GM19025 (cell line): ENCODE measurements around the gene LHFPL6.

Experiments
- ATAC-seq: cut with Tn5 transposase; IDR thresholded peaks from one replicate; pipeline ENCODE4 v1.9.1; 2021; ENCODE audit warnings: mild to moderate bottlenecking, low read depth, moderate library complexity; ENCODE audit not compliant: unreplicated experiment

LHFPL6 gene

GRCh38 chr13:39419876-39420275 is 183.1 kb downstream of the LHFPL6 start:
- ATAC-seq: no peak

- no peak for ATAC-seq
Measured at GRCh38 chr13:39419068-39419467, 183.9 kb downstream of the LHFPL6 start.

GRCh38 chr13:39418424-39418823 is 184.6 kb downstream of the LHFPL6 start:
- no peak for ATAC-seq

- ATAC-seq: no peak
Measured at GRCh38 chr13:39417643-39418042, 185.3 kb downstream of the LHFPL6 start.

GRCh38 chr13:39417131-39417530 is 185.9 kb downstream of the LHFPL6 start:
- ATAC-seq: no peak

GRCh38 chr13:39415008-39415802 is 187.8 kb downstream of the LHFPL6 start:
- no peak for ATAC-seq

- ATAC-seq: no peak
Measured at GRCh38 chr13:39414339-39414738, 188.7 kb downstream of the LHFPL6 start.

GRCh38 chr13:39411511-39411910 is 191.5 kb downstream of the LHFPL6 start:
- no peak for ATAC-seq

- no peak for ATAC-seq
Measured at GRCh38 chr13:39410964-39411363, 192.0 kb downstream of the LHFPL6 start.

- ATAC-seq: no peak
Measured at GRCh38 chr13:39410096-39410901, 192.7 kb downstream of the LHFPL6 start.

GRCh38 chr13:39408512-39408911 is 194.5 kb downstream of the LHFPL6 start:
- no peak for ATAC-seq

- no peak for ATAC-seq
Measured at GRCh38 chr13:39407786-39408185, 195.2 kb downstream of the LHFPL6 start.

- ATAC-seq: no peak
Measured at GRCh38 chr13:39407138-39407537, 195.9 kb downstream of the LHFPL6 start.

GRCh38 chr13:39406688-39407087 is 196.3 kb downstream of the LHFPL6 start:
- ATAC-seq: no peak

- ATAC-seq: no peak
Measured at GRCh38 chr13:39405596-39406205, 197.3 kb downstream of the LHFPL6 start.

GRCh38 chr13:39405107-39405506 is 197.9 kb downstream of the LHFPL6 start:
- ATAC-seq: no peak

GRCh38 chr13:39403106-39403505 is 199.9 kb downstream of the LHFPL6 start:
- ATAC-seq: no peak

GRCh38 chr13:39402221-39402970 is 200.6 kb downstream of the LHFPL6 start:
- ATAC-seq: no peak

- ATAC-seq: no peak
Measured at GRCh38 chr13:39401756-39402155, 201.2 kb downstream of the LHFPL6 start.

GRCh38 chr13:39401046-39401705 is 201.8 kb downstream of the LHFPL6 start:
- no peak for ATAC-seq
